HFF-Myc (cell line): ENCODE data around the gene PLEKHO2.

ENCODE experiments used
- DNase-seq: peaks from one replicate; pipeline ENCODE4 v3.0.0-alpha.2; 2011; ENCODE audit warnings: low read depth; ENCODE audit errors: extremely low read depth
- H3K4me3 ChIP-seq: replicated peaks from 2 replicates; pipeline ENCODE4 v1.5.1; 2011; ENCODE audit warnings: low read depth, mild to moderate bottlenecking, control low read depth, low read length
- TF ChIP-seq, protein P1 (sequence below): IDR thresholded peaks from 2 replicates; pipeline ENCODE4 v1.5.1; 2012; ENCODE audit warnings: mild to moderate bottlenecking, low read depth, low read length, control low read depth; ENCODE audit errors: missing control alignments

PLEKHO2 gene

DNA sequence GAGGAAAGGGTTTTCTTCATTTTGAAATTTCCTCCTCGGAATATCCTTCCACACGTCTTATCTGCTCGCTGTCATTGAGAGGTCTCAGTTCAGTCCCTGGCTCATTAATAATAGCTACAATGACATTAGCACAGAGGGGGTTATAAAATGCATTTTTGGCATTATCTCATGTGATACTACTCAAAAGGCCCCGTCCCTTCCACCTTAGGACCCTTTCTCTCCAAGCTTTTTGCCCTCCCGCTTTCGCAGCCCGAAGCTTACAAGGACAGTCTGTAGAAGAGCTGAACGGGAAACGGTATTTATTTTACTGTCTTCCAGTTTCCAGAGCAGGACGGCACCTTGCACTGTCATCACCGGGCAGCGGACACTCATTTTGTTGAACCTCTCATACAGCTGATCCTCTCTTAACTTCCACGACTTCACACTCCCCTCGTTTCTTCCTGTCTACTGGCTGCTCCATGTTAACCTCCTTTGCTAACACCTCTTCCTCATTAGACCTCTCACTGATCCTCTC lies 5.6 kb upstream of the PLEKHO2 start:
- TF ChIP-seq, protein P1, sequence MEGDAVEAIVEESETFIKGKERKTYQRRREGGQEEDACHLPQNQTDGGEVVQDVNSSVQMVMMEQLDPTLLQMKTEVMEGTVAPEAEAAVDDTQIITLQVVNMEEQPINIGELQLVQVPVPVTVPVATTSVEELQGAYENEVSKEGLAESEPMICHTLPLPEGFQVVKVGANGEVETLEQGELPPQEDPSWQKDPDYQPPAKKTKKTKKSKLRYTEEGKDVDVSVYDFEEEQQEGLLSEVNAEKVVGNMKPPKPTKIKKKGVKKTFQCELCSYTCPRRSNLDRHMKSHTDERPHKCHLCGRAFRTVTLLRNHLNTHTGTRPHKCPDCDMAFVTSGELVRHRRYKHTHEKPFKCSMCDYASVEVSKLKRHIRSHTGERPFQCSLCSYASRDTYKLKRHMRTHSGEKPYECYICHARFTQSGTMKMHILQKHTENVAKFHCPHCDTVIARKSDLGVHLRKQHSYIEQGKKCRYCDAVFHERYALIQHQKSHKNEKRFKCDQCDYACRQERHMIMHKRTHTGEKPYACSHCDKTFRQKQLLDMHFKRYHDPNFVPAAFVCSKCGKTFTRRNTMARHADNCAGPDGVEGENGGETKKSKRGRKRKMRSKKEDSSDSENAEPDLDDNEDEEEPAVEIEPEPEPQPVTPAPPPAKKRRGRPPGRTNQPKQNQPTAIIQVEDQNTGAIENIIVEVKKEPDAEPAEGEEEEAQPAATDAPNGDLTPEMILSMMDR, result no peak
- H3K4me3 ChIP-seq, result no peak overlapping the region
- no peak for DNase-seq

GRCh38 chr15:64837502-64837901 lies 4.2 kb upstream of the PLEKHO2 start:
- H3K4me3 ChIP-seq, result no peak overlapping the region
- TF ChIP-seq, protein P1, result no peak
- DNase-seq, result no peak

GRCh38 chr15:64841060-64841343 lies 713 bp upstream of the PLEKHO2 start:
- H3K4me3 ChIP-seq, result peak overlapping the region; percentile 48
- no peak for DNase-seq
- TF ChIP-seq, protein P1, result no peak

DNA sequence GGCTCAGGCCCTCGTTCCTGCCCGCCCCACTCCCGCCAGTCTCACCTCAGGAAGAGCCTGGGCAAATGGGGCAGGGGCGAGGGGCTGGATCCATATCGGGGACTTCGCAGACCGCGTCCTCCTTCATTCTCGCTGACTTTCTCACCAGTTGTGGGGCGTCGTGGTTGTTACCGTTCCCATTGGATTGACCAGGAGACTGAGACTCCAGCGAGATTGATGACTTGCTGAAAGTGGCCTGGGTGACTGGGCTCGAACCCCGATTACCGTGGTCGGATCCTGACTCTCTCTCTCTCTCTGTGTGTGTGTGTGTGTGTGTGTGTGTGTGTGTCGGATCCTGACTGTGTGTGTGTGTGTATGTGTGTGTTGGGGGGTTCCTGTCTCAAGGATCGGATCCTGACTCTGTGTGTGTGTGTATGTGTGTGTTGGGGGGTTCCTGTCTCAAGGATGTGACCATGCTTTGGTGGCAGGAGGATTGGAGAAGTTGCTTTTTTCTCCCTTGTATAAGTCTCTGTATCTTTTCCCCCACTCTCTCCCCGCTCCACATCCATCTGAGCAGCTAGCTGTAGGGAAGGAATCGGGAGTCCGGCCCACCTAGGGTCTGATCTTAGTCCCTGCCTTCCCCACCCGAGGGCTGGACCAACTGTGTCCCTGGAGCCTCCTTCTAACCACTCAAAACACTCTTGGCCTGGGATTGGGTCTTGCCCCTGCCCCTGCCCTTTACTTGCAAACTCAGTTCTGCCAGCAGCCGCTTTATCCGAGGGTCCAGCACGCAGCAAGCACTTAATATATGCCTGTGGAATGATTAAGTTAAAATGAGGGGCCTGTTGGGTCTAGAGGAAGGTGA lies 603 bp downstream of the PLEKHO2 start:
- TF ChIP-seq, protein P1, result no peak
- no peak for DNase-seq
- peak overlapping the region; percentile 76 for H3K4me3 ChIP-seq

DNA sequence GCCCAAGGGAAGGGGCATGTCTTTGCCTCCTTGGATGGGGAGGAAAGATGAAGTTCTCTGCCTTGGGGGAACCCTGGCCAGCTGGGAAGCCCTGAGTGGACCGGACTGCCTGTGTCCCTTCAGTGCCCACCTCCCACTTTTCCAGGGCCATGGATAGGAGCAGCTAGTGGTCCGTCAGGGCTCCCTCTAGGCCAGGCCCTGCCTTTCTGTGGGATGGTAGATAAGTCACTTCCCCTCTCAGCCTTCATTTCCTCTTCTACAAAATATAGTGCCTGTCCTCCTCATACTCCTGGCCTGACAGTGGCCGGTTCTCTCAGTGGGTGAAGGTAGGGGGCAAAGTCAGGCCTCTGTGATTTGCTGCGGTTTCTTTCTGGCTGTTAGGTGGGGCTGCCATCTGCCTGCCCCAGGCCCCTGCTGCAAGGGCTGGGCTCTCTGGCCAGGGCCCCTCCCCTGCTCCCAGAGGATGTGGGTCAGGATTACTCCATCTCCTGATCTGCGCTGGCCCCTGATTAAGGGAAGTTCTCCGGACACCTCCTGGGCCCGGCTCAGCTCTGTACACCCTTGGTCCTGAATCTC lies 1.4 kb downstream of the PLEKHO2 start:
- TF ChIP-seq, protein P1, result no peak
- H3K4me3 ChIP-seq, result peak overlapping the region; percentile 76

GRCh38 chr15:64843991-64844390 lies 2.3 kb downstream of the PLEKHO2 start:
- H3K4me3 ChIP-seq, result peak overlapping the region; percentile 5; the same call in 1 of the 2 replicates
- DNase-seq, result no peak
- TF ChIP-seq, protein P1, result no peak

More for the DNA sequence above, 1.4 kb downstream of the PLEKHO2 start:
- DNase-seq, result no peak
